HUDEP-2 (cell line): ENCODE data around the gene SLC47A2.
A peak's percentile ranks its signal among the peaks of the same experiment; 100 is the strongest.

Experiments
- DNase-seq, 76 experiments: peaks; one replicate each; lab custom pipeline; 2025; ENCODE audit not compliant: unreplicated experiment in 76 of 76; lab: John Stamatoyannopoulos, UW

The SLC47A2 gene

GRCh38 chr17:19729900-19730299 is 13.5 kb upstream of the SLC47A2 start:
- DNase-seq = no peak

- DNase-seq = peak in 35 of 76 experiments; percentile 4 to 51 (median 21)
These were observed 11.7 kb upstream of the SLC47A2 start for GRCh38 chr17:19728084-19728495.

GRCh38 chr17:19727501-19728078 is 11.2 kb upstream of the SLC47A2 start:
- peak in 1 of 76 experiments; percentile 8 for DNase-seq

GRCh38 chr17:19726631-19727376 is 10.4 kb upstream of the SLC47A2 start:
- no peak for DNase-seq

GRCh38 chr17:19725486-19725885 is 9.1 kb upstream of the SLC47A2 start:
- no peak for DNase-seq

GRCh38 chr17:19724501-19725420 is 8.4 kb upstream of the SLC47A2 start:
- peak in 66 of 76 experiments; percentile 6 to 76 (median 42) for DNase-seq

GRCh38 chr17:19723964-19724363 is 7.6 kb upstream of the SLC47A2 start:
- no peak for DNase-seq

- peak in 2 of 76 experiments; percentile 3 to 4 for DNase-seq
These were observed 4.4 kb upstream of the SLC47A2 start for GRCh38 chr17:19720631-19721426.

- no peak for DNase-seq
These were observed 3.8 kb upstream of the SLC47A2 start for GRCh38 chr17:19720210-19720475.

- no peak for DNase-seq
These were observed 3.2 kb upstream of the SLC47A2 start for GRCh38 chr17:19719355-19720209.

- DNase-seq = no peak
These were observed 2.4 kb upstream of the SLC47A2 start for GRCh38 chr17:19718613-19719354.

- no peak for DNase-seq
These were observed 1.7 kb upstream of the SLC47A2 start for GRCh38 chr17:19718041-19718612.

- no peak for DNase-seq
These were observed 1.1 kb upstream of the SLC47A2 start for GRCh38 chr17:19717411-19717908.

- no peak for DNase-seq
These were observed 612 bp upstream of the SLC47A2 start for GRCh38 chr17:19717031-19717360.

- DNase-seq = no peak
These were observed 1.6 kb downstream of the SLC47A2 start for GRCh38 chr17:19714542-19715411.

GRCh38 chr17:19713901-19714361 is 2.5 kb downstream of the SLC47A2 start:
- DNase-seq = no peak

GRCh38 chr17:19713462-19713861 is 2.9 kb downstream of the SLC47A2 start:
- DNase-seq = no peak
